H1 (cell line): ENCODE data around the gene FBP1. TPM values are rescaled to one million over a fixed set of nuclear protein-coding genes. Genes with fewer than 3 reads are reported as not detected.
A peak's percentile ranks its signal among the peaks of the same experiment; 100 is the strongest.

Experiments
- CTCF ChIA-PET: fragments of 300-600 bp; sonication (Branson Sonifier 250); formaldehyde crosslinking; loops from one replicate; lab custom pipeline; 2021; ENCODE audit not compliant: partially characterized antibody; lab: Charles Lee
- POLR2A ChIA-PET: fragments of 300-600 bp; sonication (Branson Sonifier 250); formaldehyde crosslinking; loops from one replicate; lab custom pipeline; 2021; ENCODE audit warnings: inconsistent platforms; ENCODE audit not compliant: partially characterized antibody; lab: Charles Lee
- DNase-seq, 2 experiments: peaks; one replicate each; pipeline versions ENCODE4 v3.0.0 to v3.0.0-alpha.2; 2010 to 2022; ENCODE audit warnings: low spot score in 2 of 2, low read depth in 1 of 2, mixed read lengths in 1 of 2
- FAIRE-seq: peaks from 2 replicates; lab custom pipeline; 2011; peaks lifted over from hg19 to GRCh38; lab: Jason Lieb, UNC
- H2AFZ ChIP-seq: 2 replicates; pipeline ENCODE4 v1.8.1; 2012; ENCODE audit warnings: low read length, inconsistent platforms
- H2AK5ac ChIP-seq: 2 replicates; pipeline ENCODE4 v1.6.1; 2013; ENCODE audit warnings: low read depth, low read length
- H2BK120ac ChIP-seq: replicated peaks from 2 replicates; pipeline ENCODE3; 2013; ENCODE audit warnings: low read depth, low read length, inconsistent platforms
- H2BK12ac ChIP-seq: 2 replicates; pipeline ENCODE4 v1.6.1; 2013; ENCODE audit warnings: low read depth, low read length
- H2BK15ac ChIP-seq: 2 replicates; pipeline ENCODE4 v1.6.1; 2013; ENCODE audit warnings: low read length
- H2BK20ac ChIP-seq: 2 replicates; pipeline ENCODE4 v1.6.1; 2013; ENCODE audit warnings: low read length
- H2BK5ac ChIP-seq: 2 replicates; pipeline ENCODE4 v1.6.1; 2013; ENCODE audit warnings: low read depth, low read length
- H3K14ac ChIP-seq: 2 replicates; pipeline ENCODE4 v1.6.1; 2013; ENCODE audit warnings: inconsistent platforms; ENCODE audit not compliant: insufficient read length
- H3K18ac ChIP-seq: 2 replicates; pipeline ENCODE4 v1.6.1; 2013; ENCODE audit warnings: low read length; ENCODE audit errors: extremely low read depth
- H3K23ac ChIP-seq: 2 replicates; pipeline ENCODE4 v1.6.1; 2013; ENCODE audit warnings: inconsistent platforms; ENCODE audit not compliant: insufficient read length
- H3K23me2 ChIP-seq: 2 replicates; pipeline ENCODE4 v1.6.1; 2013; ENCODE audit warnings: low read depth, low read length
- H3K27ac ChIP-seq: 2 replicates; pipeline ENCODE4 v1.6.1; 2011; ENCODE audit warnings: low read depth, low read length, inconsistent platforms
- H3K27me3 ChIP-seq, 4 experiments: replicated peaks in 1 of 4; 1 replicate in 1 of 4; 2 replicates in 3 of 4; pipeline versions ENCODE4 v1.6.1 to v1.8.1; 2011 to 2013; ENCODE audit warnings: low read length in 3 of 4, mild to moderate bottlenecking in 3 of 4, inconsistent platforms in 2 of 4, mixed read lengths in 2 of 4, moderate library complexity in 1 of 4; ENCODE audit not compliant: control insufficient read depth in 3 of 4, insufficient read depth in 3 of 4; ENCODE audit errors: extremely low read depth in 1 of 4
- H3K36me3 ChIP-seq, 4 experiments: 2 replicates each; pipeline versions ENCODE4 v1.6.1 to v1.8.1; 2011 to 2013; ENCODE audit warnings: mild to moderate bottlenecking in 4 of 4, low read length in 3 of 4, moderate library complexity in 2 of 4, control low read depth in 1 of 4, inconsistent platforms in 1 of 4; ENCODE audit not compliant: insufficient read depth in 4 of 4, control insufficient read depth in 2 of 4
- H3K4ac ChIP-seq: replicated peaks from 2 replicates; pipeline ENCODE3; 2013; ENCODE audit warnings: low read length, low read depth, mixed read lengths, inconsistent platforms; ENCODE audit not compliant: insufficient read length
- H3K4me1 ChIP-seq, 4 experiments: replicated peaks in 1 of 4; 1 replicate in 1 of 4; 2 replicates in 3 of 4; pipeline versions ENCODE4 v1.6.1 to v1.8.1; 2011 to 2013; ENCODE audit warnings: low read length in 3 of 4, inconsistent platforms in 2 of 4, mixed read lengths in 1 of 4; ENCODE audit not compliant: insufficient read depth in 4 of 4, control insufficient read depth in 3 of 4
- H3K4me2 ChIP-seq, 2 experiments: 2 replicates each; pipeline versions ENCODE4 v1.6.1 to v1.8.1; 2011 to 2013; ENCODE audit warnings: low read depth in 2 of 2, low read length in 2 of 2, control low read depth in 1 of 2, inconsistent platforms in 1 of 2, mild to moderate bottlenecking in 1 of 2; ENCODE audit not compliant: insufficient read depth in 1 of 2
- H3K4me3 ChIP-seq, 4 experiments: fragments of 200-600, 300-600 bp in 1 of 4; sonication (generic), shearing (Covaris generic), sonication (Bioruptor Twin) in 1 of 4; 2 replicates each; pipeline versions ENCODE4 v1.5.1 to v1.8.1; 2011 to 2016; ENCODE audit warnings: low read length in 4 of 4, low read depth in 3 of 4, control low read depth in 2 of 4, inconsistent platforms in 2 of 4, mild to moderate bottlenecking in 2 of 4, mixed read lengths in 1 of 4, moderate library complexity in 1 of 4; ENCODE audit not compliant: insufficient read depth in 2 of 4; ENCODE audit errors: extremely low read depth in 1 of 4
- H3K56ac ChIP-seq: replicated peaks from 2 replicates; pipeline ENCODE3; 2013; ENCODE audit warnings: low read depth, mild to moderate bottlenecking, mixed read lengths, low read length, inconsistent platforms; ENCODE audit not compliant: insufficient read length
- H3K79me1 ChIP-seq: 2 replicates; pipeline ENCODE4 v1.6.1; 2013; ENCODE audit warnings: low read depth, low read length, control low read depth
- H3K79me2 ChIP-seq, 2 experiments: 2 replicates each; pipeline versions ENCODE4 v1.6.1 to v1.8.1; 2012 to 2013; ENCODE audit warnings: low read length in 2 of 2, mild to moderate bottlenecking in 2 of 2, inconsistent platforms in 1 of 2; ENCODE audit not compliant: insufficient read depth in 2 of 2, control insufficient read depth in 1 of 2
- H3K9ac ChIP-seq, 4 experiments: replicated peaks in 1 of 4; 1 replicate in 1 of 4; 2 replicates in 3 of 4; pipeline versions ENCODE4 v1.6.1 to v1.8.1; 2011 to 2013; ENCODE audit warnings: low read depth in 3 of 4, low read length in 3 of 4, control low read depth in 2 of 4, mild to moderate bottlenecking in 2 of 4, moderate library complexity in 2 of 4, inconsistent platforms in 1 of 4; ENCODE audit errors: extremely low read depth in 1 of 4
- H3K9me3 ChIP-seq, 2 experiments: 2 replicates each; pipeline versions ENCODE4 v1.6.1 to v1.8.1; 2012 to 2013; ENCODE audit warnings: mild to moderate bottlenecking in 2 of 2, moderate library complexity in 2 of 2, control low read depth in 1 of 2, inconsistent platforms in 1 of 2, low read depth in 1 of 2, low read length in 1 of 2, mixed read lengths in 1 of 2; ENCODE audit not compliant: insufficient read depth in 2 of 2
- H4K20me1 ChIP-seq, 2 experiments: replicated peaks in 1 of 2; 2 replicates each; pipeline versions ENCODE3 to v1.8.1; 2011 to 2013; ENCODE audit warnings: inconsistent platforms in 2 of 2, low read length in 2 of 2, mild to moderate bottlenecking in 1 of 2; ENCODE audit not compliant: insufficient read depth in 2 of 2, control insufficient read depth in 1 of 2
- H4K5ac ChIP-seq: 2 replicates; pipeline ENCODE4 v1.6.1; 2013; ENCODE audit warnings: low read length, low read depth, mixed read lengths, inconsistent platforms; ENCODE audit not compliant: insufficient read length
- H4K8ac ChIP-seq: 2 replicates; pipeline ENCODE4 v1.8.0; 2013; ENCODE audit warnings: mild to moderate bottlenecking, moderate library complexity, low read length, inconsistent platforms; ENCODE audit not compliant: insufficient read depth; ENCODE audit errors: extremely low read depth
- H4K91ac ChIP-seq: replicated peaks from 2 replicates; pipeline ENCODE3; 2013; ENCODE audit warnings: low read length, mixed read lengths, inconsistent platforms; ENCODE audit not compliant: insufficient read length
- CREB1 ChIP-seq: IDR thresholded peaks from 2 replicates; pipeline ENCODE4 v1.6.1; 2012; ENCODE audit warnings: inconsistent platforms
- EGR1 ChIP-seq: IDR thresholded peaks from 2 replicates; pipeline ENCODE4 v1.6.1; 2011; ENCODE audit warnings: low read depth, low read length, borderline replicate concordance
- GTF2F1 ChIP-seq: IDR thresholded peaks from 2 replicates; pipeline ENCODE4 v1.6.1; 2012; ENCODE audit warnings: low read depth, low read length, improper control_type of control experiment, borderline replicate concordance
- TBP ChIP-seq: IDR thresholded peaks from 2 replicates; pipeline ENCODE4 v1.6.1; 2011; ENCODE audit warnings: low read depth, low read length, improper control_type of control experiment
- WGBS, 2 experiments: shearing (Covaris generic) in 1 of 2; methylation state at CpG; one replicate each; pipeline versions ENCODE4 v1.1.6 to v1.1.7; 2013 to 2015; ENCODE audit warnings: low lambda C conversion rate in 2 of 2, mixed read lengths in 2 of 2, inconsistent platforms in 1 of 2, low coverage in 1 of 2, missing lambda C conversion rate in 1 of 2; ENCODE audit not compliant: insufficient replicate concordance in 2 of 2, insufficient coverage in 1 of 2, insufficient read length in 1 of 2; ENCODE audit errors: extremely low coverage in 1 of 2, missing lambda C conversion rate in 1 of 2; 5-methylcytosine and 5-hydroxymethylcytosine counted together
- polyA plus RNA-seq, 7 experiments: library from polyadenylated mRNA; depleted of rRNA in 3 of 7; stranded (reverse) in 5 of 7; unstranded in 2 of 7; fragments of >200 nt in 5 of 7; fragments of 200-250 nt in 2 of 7; gene quantifications; 1 replicate in 5 of 7; 2 replicates in 1 of 7; 4 replicates in 1 of 7; pipeline versions ENCODE4 v1.2.1 to v1.2.3, GENCODE V29; 2011 to 2013; ENCODE audit warnings: missing spikeins in 2 of 7, mixed read lengths in 2 of 7
- total RNA-seq: library from RNA; stranded (reverse); fragmentation: NEBNext Ultra II Directional; extraction: Animal tissue kit (Norgen Biotek cat#: 25700); gene quantifications from 2 replicates; pipeline ENCODE4 v1.2.1, GENCODE V29; 2021

The FBP1 gene
- total and polyA plus RNA-seq, 2 of the 8 experiments (the other 6 are each of a cell fraction or from before 2014, with no cell fraction given): 1.0 to 4.1 TPM

DNA sequence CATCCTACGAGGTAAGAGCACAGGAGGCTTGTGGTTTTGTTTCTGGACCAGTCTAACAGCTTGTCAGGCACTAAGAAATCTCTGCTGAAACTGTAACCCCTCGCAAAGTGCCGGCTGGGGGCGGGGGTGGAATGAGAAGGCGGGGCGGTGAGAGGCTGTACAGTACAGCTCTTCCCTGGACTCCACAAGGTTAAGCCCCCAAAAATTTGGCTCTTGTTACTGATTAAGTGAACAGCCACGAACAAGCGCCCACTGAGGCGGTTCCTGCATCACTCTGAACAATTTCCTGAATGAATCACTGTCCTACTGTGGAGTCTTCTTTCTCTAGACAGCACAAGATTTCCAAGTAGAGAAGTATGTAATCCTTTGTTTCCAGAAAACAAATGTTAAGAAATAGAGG, 52.5 kb downstream of the FBP1 start:
- Histone ChIP-seq H3K23ac (no peak overlapping the region), H2AFZ (no peak overlapping the region), H2AK5ac (no peak overlapping the region), H2BK5ac (no peak overlapping the region), H2BK20ac (no peak overlapping the region), H2BK12ac (no peak overlapping the region), H3K27me3 (no peaks in the 10 kb centered on the region), H4K20me1 (no peaks in the 10 kb centered on the region), H3K56ac (no peak overlapping the region), H3K36me3 (no peaks in the 10 kb centered on the region), H3K9ac (no peak overlapping the region), H2BK15ac (no peak overlapping the region), H3K4me1 (no peaks in the 10 kb centered on the region), H3K4me2 (no peak overlapping the region), H3K18ac (no peak overlapping the region), H2BK120ac (no peak overlapping the region), H3K23me2 (no peaks in the 10 kb centered on the region), H3K14ac (no peak overlapping the region), H3K27ac (no peak overlapping the region), H3K4ac (no peak overlapping the region), H4K91ac (no peak overlapping the region), H3K79me2 (no peaks in the 10 kb centered on the region), H3K9me3 (no peaks in the 10 kb centered on the region), H3K4me3 (no peak overlapping the region), H4K5ac (no peak overlapping the region), H3K79me1 (no peaks in the 10 kb centered on the region), H4K8ac (peak overlapping the region; percentile 25; the same call in 1 of the 2 replicates)
- WGBS, 2 experiments: 83% methylated on average over 9 of the region's 9 CpGs; no CpG with 5 or more reads in 1 of the 2 experiments
- FAIRE-seq: no peak
- POLR2A ChIA-PET: interaction anchor here (1.7 kb wide), 1 partner anchor 15 kb away, joined by 14 read pairs; no protein-coding TSS in a partner anchor
- CTCF ChIA-PET: interaction anchor here (1.0 to 2.3 kb wide), 5 partner anchors 9 to 36 kb away, joined by 3 to 6 read pairs (median 4); partner anchors contain the start of gene PCAT7
- no peak for DNase-seq
- TF ChIP-seq EGR1: no peak
- TF ChIP-seq CREB1: no peak
- TF ChIP-seq GTF2F1: no peak
- TF ChIP-seq TBP: no peak
